Transverse colon (tissue), 3 donors: ENCODE data around the gene ZNF2.

Experiments
- CTCF ChIP-seq, 5 experiments: fragments of 200-600 bp in 3 of 5; fragments of 450-650 bp in 2 of 5; sonication (generic) in 3 of 5; IDR thresholded peaks; 1 replicate in 2 of 5; 2 replicates in 3 of 5; pipeline ENCODE4 v1.5.1; 2016 to 2017; ENCODE audit warnings: antibody characterized with exemption in 5 of 5, inconsistent platforms in 3 of 5, mild to moderate bottlenecking in 2 of 5, moderate library complexity in 1 of 5
- POLR2A ChIP-seq: fragments of 450-650 bp; IDR thresholded peaks from one replicate; pipeline ENCODE4 v1.6.1; 2016; ENCODE audit warnings: antibody characterized with exemption, mild to moderate bottlenecking, moderate library complexity

GRCh38 chr2:95121093-95121406 lies 44.6 kb upstream of the ZNF2 start:
- no peak for TF ChIP-seq POLR2A
- TF ChIP-seq CTCF (IDR thresholded peaks at IDR 0.05) = no peak
